Osteoblast (primary cell): ENCODE results near the gene MPZL1. TPM values are rescaled to one million over a fixed set of nuclear protein-coding genes. Genes with fewer than 3 reads are reported as not detected.

ENCODE experiments used
- DNase-seq: peaks from one replicate; pipeline ENCODE4 v3.0.0; 2011; ENCODE audit warnings: low spot score, mixed read lengths; ENCODE audit not compliant: insufficient read length; ENCODE audit errors: missing footprints
- H2AFZ ChIP-seq: 2 replicates; pipeline ENCODE4 v1.6.0; 2011; ENCODE audit warnings: mild to moderate bottlenecking, low read length
- H3K27ac ChIP-seq: 2 replicates; pipeline ENCODE4 v1.5.1; 2011; ENCODE audit warnings: mild to moderate bottlenecking, low read depth, low read length, moderate library complexity
- H3K27me3 ChIP-seq: 2 replicates; pipeline ENCODE4 v1.6.0; 2012; ENCODE audit warnings: mild to moderate bottlenecking, control low read depth, inconsistent platforms, low read length, moderate library complexity; ENCODE audit not compliant: insufficient read depth
- H3K36me3 ChIP-seq: 2 replicates; pipeline ENCODE4 v1.5.1; 2011; ENCODE audit warnings: mild to moderate bottlenecking, low read length, control low read depth, moderate library complexity; ENCODE audit not compliant: insufficient read depth
- H3K4me1 ChIP-seq: 2 replicates; pipeline ENCODE4 v1.5.1; 2011; ENCODE audit warnings: mild to moderate bottlenecking, low read length, control low read depth, moderate library complexity; ENCODE audit not compliant: insufficient read depth
- H3K4me2 ChIP-seq: 2 replicates; pipeline ENCODE4 v1.6.0; 2011; ENCODE audit warnings: mild to moderate bottlenecking, low read length; ENCODE audit not compliant: insufficient read depth
- H3K4me3 ChIP-seq: fragments of 200-600 bp; sonication (generic); 3 replicates; pipeline ENCODE4 v1.5.1; 2012; ENCODE audit warnings: mild to moderate bottlenecking, low read length, inconsistent platforms; ENCODE audit not compliant: insufficient read depth
- H3K79me2 ChIP-seq: 2 replicates; pipeline ENCODE4 v1.6.0; 2012; ENCODE audit warnings: mild to moderate bottlenecking, low read length, control low read depth, inconsistent platforms; ENCODE audit not compliant: insufficient read depth
- H3K9me3 ChIP-seq: 2 replicates; pipeline ENCODE4 v1.5.1; 2011; ENCODE audit warnings: low read depth, low read length, control low read depth
- H4K20me1 ChIP-seq: 2 replicates; pipeline ENCODE4 v1.6.0; 2012; ENCODE audit warnings: mild to moderate bottlenecking, low read length, control low read depth; ENCODE audit not compliant: insufficient read depth
- CTCF ChIP-seq: IDR thresholded peaks from 2 replicates; pipeline ENCODE4 v1.5.1; 2011; ENCODE audit warnings: mild to moderate bottlenecking, low read depth, low read length, moderate library complexity; ENCODE audit errors: extremely low read depth
- total RNA-seq: library from RNA; depleted of rRNA; stranded (reverse); fragments of >200 nt; gene quantifications from 2 replicates; pipeline ENCODE4 v1.2.3, GENCODE V29; 2012

Gene MPZL1
- total RNA-seq, 1 donor = 189 TPM

GRCh38 chr1:167790117-167790516 lies 68.3 kb downstream of the MPZL1 start:
- H3K27me3 ChIP-seq = no peaks in the 10 kb centered on the region
- no peaks in the 10 kb centered on the region for H3K9me3 ChIP-seq
- peaks cover under 1% of the 10 kb centered on the region for H3K79me2 ChIP-seq
- peak overlapping the region; percentile 94 for H3K27ac ChIP-seq
- H4K20me1 ChIP-seq = no peaks in the 10 kb centered on the region
- H3K4me2 ChIP-seq = no peak overlapping the region
- no peak for TF ChIP-seq CTCF
- no peak overlapping the region for H3K4me3 ChIP-seq
- H2AFZ ChIP-seq = no peak overlapping the region
- H3K4me1 ChIP-seq = peaks cover 40% of the 10 kb centered on the region
- peaks cover 42% of the 10 kb centered on the region for H3K36me3 ChIP-seq
- DNase-seq = no peak

GRCh38 chr1:167791281-167792187 lies 69.8 kb downstream of the MPZL1 start:
- no peaks in the 10 kb centered on the region for H3K27me3 ChIP-seq
- no peaks in the 10 kb centered on the region for H4K20me1 ChIP-seq
- peak overlapping the region; percentile 32 for H3K4me2 ChIP-seq
- H3K36me3 ChIP-seq = peaks cover 38% of the 10 kb centered on the region
- peak overlapping the region; percentile 94 for H3K27ac ChIP-seq
- no peak for DNase-seq
- no peak overlapping the region for H2AFZ ChIP-seq
- TF ChIP-seq CTCF = peak; percentile 29
- no peaks in the 10 kb centered on the region for H3K9me3 ChIP-seq
- no peaks in the 10 kb centered on the region for H3K79me2 ChIP-seq
- peaks cover 54% of the 10 kb centered on the region for H3K4me1 ChIP-seq
- no peak overlapping the region for H3K4me3 ChIP-seq

GRCh38 chr1:167792188-167792565 lies 70.4 kb downstream of the MPZL1 start:
- H2AFZ ChIP-seq = no peak overlapping the region
- H3K27me3 ChIP-seq = no peaks in the 10 kb centered on the region
- TF ChIP-seq CTCF = no peak
- H4K20me1 ChIP-seq = no peaks in the 10 kb centered on the region
- peak overlapping the region; percentile 32 for H3K4me2 ChIP-seq
- no peaks in the 10 kb centered on the region for H3K79me2 ChIP-seq
- no peaks in the 10 kb centered on the region for H3K9me3 ChIP-seq
- peak overlapping the region; percentile 94 for H3K27ac ChIP-seq
- no peak for DNase-seq
- H3K4me3 ChIP-seq = no peak overlapping the region
- H3K4me1 ChIP-seq = peaks cover 60% of the 10 kb centered on the region
- peaks cover 34% of the 10 kb centered on the region for H3K36me3 ChIP-seq

- no peak for DNase-seq
- H3K4me1 ChIP-seq = peaks cover 64% of the 10 kb centered on the region
These were observed 72.3 kb downstream of the MPZL1 start for GRCh38 chr1:167794043-167794442.

More at GRCh38 chr1:167794043-167794442, 72.3 kb downstream of the MPZL1 start:
- H3K36me3 ChIP-seq = peaks cover 17% of the 10 kb centered on the region
- TF ChIP-seq CTCF = no peak
- no peaks in the 10 kb centered on the region for H4K20me1 ChIP-seq
- no peaks in the 10 kb centered on the region for H3K27me3 ChIP-seq
- H3K4me3 ChIP-seq = no peak overlapping the region
- H3K27ac ChIP-seq = peak overlapping the region; percentile 45
- H3K79me2 ChIP-seq = no peaks in the 10 kb centered on the region
- H2AFZ ChIP-seq = no peak overlapping the region
- H3K9me3 ChIP-seq = no peaks in the 10 kb centered on the region
- H3K4me2 ChIP-seq = no peak overlapping the region
